ENCODE data around the gene TMEM256. TPM values are rescaled to one million over a fixed set of nuclear protein-coding genes. Genes with fewer than 3 reads are reported as not detected.

The TMEM256 gene
- total RNA-seq, 1 donor from 2014 or later: 66.9 TPM

DNA sequence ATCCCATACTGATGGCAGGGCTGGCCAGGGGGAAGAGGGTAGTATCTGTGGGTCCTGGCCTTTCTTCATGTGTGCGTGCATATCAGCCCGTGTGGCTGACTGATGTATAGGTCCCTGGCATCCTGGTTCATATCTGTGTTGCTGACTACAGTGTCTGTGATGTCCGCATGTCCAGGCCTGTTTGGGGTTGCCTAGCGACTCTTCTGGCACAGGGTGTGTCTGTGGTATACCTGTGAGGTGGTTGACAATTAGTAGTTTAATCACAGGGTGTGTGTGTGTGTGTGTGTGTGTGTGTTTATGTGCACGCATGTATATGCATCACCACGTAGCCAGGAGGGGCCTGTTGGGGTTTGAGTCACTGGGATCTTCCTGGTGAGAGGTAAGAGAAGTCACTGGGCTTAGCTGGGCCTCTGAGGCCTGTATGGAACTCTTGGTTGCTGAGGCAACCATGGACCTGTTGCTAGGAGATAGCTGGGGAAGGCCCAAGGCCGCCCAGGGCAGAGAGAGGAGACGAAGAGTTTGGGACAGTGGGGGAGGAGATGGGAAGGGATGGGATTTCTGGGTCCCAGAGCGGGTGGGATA, 49.5 kb downstream of the TMEM256 start:
- no peak for DNase-seq (ENCODE audit: low read depth)
- no peaks in the 10 kb centered on the region for H3K27me3 ChIP-seq (ENCODE audit: control insufficient read depth, insufficient read depth, low read length)
- TF ChIP-seq, protein P1, sequence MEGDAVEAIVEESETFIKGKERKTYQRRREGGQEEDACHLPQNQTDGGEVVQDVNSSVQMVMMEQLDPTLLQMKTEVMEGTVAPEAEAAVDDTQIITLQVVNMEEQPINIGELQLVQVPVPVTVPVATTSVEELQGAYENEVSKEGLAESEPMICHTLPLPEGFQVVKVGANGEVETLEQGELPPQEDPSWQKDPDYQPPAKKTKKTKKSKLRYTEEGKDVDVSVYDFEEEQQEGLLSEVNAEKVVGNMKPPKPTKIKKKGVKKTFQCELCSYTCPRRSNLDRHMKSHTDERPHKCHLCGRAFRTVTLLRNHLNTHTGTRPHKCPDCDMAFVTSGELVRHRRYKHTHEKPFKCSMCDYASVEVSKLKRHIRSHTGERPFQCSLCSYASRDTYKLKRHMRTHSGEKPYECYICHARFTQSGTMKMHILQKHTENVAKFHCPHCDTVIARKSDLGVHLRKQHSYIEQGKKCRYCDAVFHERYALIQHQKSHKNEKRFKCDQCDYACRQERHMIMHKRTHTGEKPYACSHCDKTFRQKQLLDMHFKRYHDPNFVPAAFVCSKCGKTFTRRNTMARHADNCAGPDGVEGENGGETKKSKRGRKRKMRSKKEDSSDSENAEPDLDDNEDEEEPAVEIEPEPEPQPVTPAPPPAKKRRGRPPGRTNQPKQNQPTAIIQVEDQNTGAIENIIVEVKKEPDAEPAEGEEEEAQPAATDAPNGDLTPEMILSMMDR (IDR thresholded peaks at IDR 0.05; ENCODE audit: insufficient read depth, low read length, poor library complexity, severe bottlenecking): no peak
- no peaks in the 10 kb centered on the region for H3K36me3 ChIP-seq (ENCODE audit: control insufficient read depth, insufficient read depth, low read length)
- H3K4me3 ChIP-seq (ENCODE audit: low read depth, low read length): no peak overlapping the region

Other genes with a start within 250 kb of the TMEM256 start
- 6.9 and 9.0 TPM in 2 replicates for gene ASGR1, start 224.7 kb downstream of the TMEM256 start, total RNA-seq
- 6.1 and 12.9 TPM in 2 replicates for gene DLG4, start 184.3 kb downstream of the TMEM256 start, total RNA-seq
- gene ACADVL, start 184.2 kb downstream of the TMEM256 start, total RNA-seq: 219 and 344 TPM in 2 replicates
- 57.1 and 69.8 TPM in 2 replicates for gene DVL2, start 169.6 kb downstream of the TMEM256 start, total RNA-seq
- 41.3 and 53.3 TPM in 2 replicates for gene PHF23, start 164.6 kb downstream of the TMEM256 start, total RNA-seq
- gene GABARAP, start 161.6 kb downstream of the TMEM256 start, total RNA-seq: 277 and 595 TPM in 2 replicates
- 96.0 and 97.1 TPM in 2 replicates for gene CTDNEP1, start 152.4 kb downstream of the TMEM256 start, total RNA-seq
- 20.8 and 29.0 TPM in 2 replicates for gene ELP5, start 151.9 kb downstream of the TMEM256 start, total RNA-seq
- gene CLDN7, start 141.6 kb downstream of the TMEM256 start, total RNA-seq: 248 and 250 TPM in 2 replicates
- 0.38 and 1.1 TPM in 2 replicates for gene SLC2A4, start 122.4 kb downstream of the TMEM256 start, total RNA-seq
- gene YBX2, start 109.5 kb downstream of the TMEM256 start, total RNA-seq: 0.08 and 0.48 TPM in 2 replicates
- 460 and 490 TPM in 2 replicates for gene EIF5A, start 96.5 kb downstream of the TMEM256 start, total RNA-seq
- gene GPS2, start 88.7 kb downstream of the TMEM256 start, total RNA-seq: 73.5 and 76.0 TPM in 2 replicates
- gene NEURL4, start 74.8 kb downstream of the TMEM256 start, total RNA-seq: 16.3 and 29.9 TPM in 2 replicates
- gene ACAP1, start 67.6 kb downstream of the TMEM256 start, total RNA-seq: 0.14 and 3.6 TPM in 2 replicates
- gene KCTD11, start 51.9 kb downstream of the TMEM256 start, total RNA-seq: 14.9 and 15.5 TPM in 2 replicates
- not detected in 2 replicates for gene TMEM95, start 48.9 kb downstream of the TMEM256 start, total RNA-seq
- gene TNK1, start 23.0 kb downstream of the TMEM256 start, total RNA-seq: 4.0 and 13.3 TPM in 2 replicates
- 61.8 and 74.7 TPM in 2 replicates for gene PLSCR3, start 9.6 kb downstream of the TMEM256 start, total RNA-seq
- gene NLGN2, start 3.7 kb upstream of the TMEM256 start, total RNA-seq: 8.3 and 8.4 TPM in 2 replicates
- gene SPEM1, start 16.2 kb upstream of the TMEM256 start, total RNA-seq: not detected in 2 replicates
- gene SPEM2, start 21.5 kb upstream of the TMEM256 start, total RNA-seq: not detected in 2 replicates
- gene SPEM3, start 24.8 kb upstream of the TMEM256 start, total RNA-seq: not detected in 2 replicates
- 31.7 and 34.9 TPM in 2 replicates for gene TMEM102, start 31.3 kb upstream of the TMEM256 start, total RNA-seq
- gene FGF11, start 35.4 kb upstream of the TMEM256 start, total RNA-seq: 1.5 and 1.8 TPM in 2 replicates
- 19.0 and 21.6 TPM in 2 replicates for gene CHRNB1, start 41.0 kb upstream of the TMEM256 start, total RNA-seq
- 26.3 and 28.3 TPM in 2 replicates for gene ZBTB4, start 75.5 kb upstream of the TMEM256 start, total RNA-seq
- not detected in 2 replicates for gene SLC35G6, start 77.3 kb upstream of the TMEM256 start, total RNA-seq
- 56.9 and 57.8 TPM in 2 replicates for gene POLR2A, start 80.3 kb upstream of the TMEM256 start, total RNA-seq
- gene TNFSF12, start 145.0 kb upstream of the TMEM256 start, total RNA-seq: 9.0 and 9.4 TPM in 2 replicates
- gene TNFSF13, start 154.7 kb upstream of the TMEM256 start, total RNA-seq: 13.5 and 14.3 TPM in 2 replicates
- gene SENP3, start 157.8 kb upstream of the TMEM256 start, total RNA-seq: 107 and 109 TPM in 2 replicates
- gene CD68, start 175.5 kb upstream of the TMEM256 start, total RNA-seq: 7.4 and 8.7 TPM in 2 replicates
- gene MPDU1, start 179.8 kb upstream of the TMEM256 start, total RNA-seq: 161 and 187 TPM in 2 replicates
- gene SOX15, start 186.0 kb upstream of the TMEM256 start, total RNA-seq: 1.8 and 3.4 TPM in 2 replicates
- 43.0 and 45.7 TPM in 2 replicates for gene FXR2, start 210.8 kb upstream of the TMEM256 start, total RNA-seq
- gene SAT2, start 223.7 kb upstream of the TMEM256 start, total RNA-seq: 61.6 and 76.0 TPM in 2 replicates
- 0.79 TPM in 1 of 2 replicates, not detected in the other for gene SHBG, start 226.0 kb upstream of the TMEM256 start, total RNA-seq
- gene ATP1B2, start 246.8 kb upstream of the TMEM256 start, total RNA-seq: not detected in 2 replicates

All from kidney epithelial cell (primary cell).